Heart left ventricle (tissue), 16 donors: ENCODE results near the gene ZFP57. TPM values are rescaled to one million over a fixed set of nuclear protein-coding genes. Genes with fewer than 3 reads are reported as not detected.
A peak's percentile ranks its signal among the peaks of the same experiment; 100 is the strongest.

ENCODE experiments used
- ATAC-seq, 4 donors: fragments of 200-7000 bp; cut with Tn5 transposase; one replicate each; pipeline ENCODE4 v1.9.1; 2020 to 2022; ENCODE audit warnings: moderate library complexity in 4 of 4, mild to moderate bottlenecking in 3 of 4, moderate number of reproducible peaks in 1 of 4
- DNase-seq, 5 donors: peaks; one replicate each; pipeline ENCODE4 v3.0.0-alpha.2; 2020
- H3K27ac ChIP-seq, 12 donors: fragments of 200-600 bp; sonication (generic) in 4 of 12; one replicate each; pipeline versions ENCODE4 v1.5.0 to v1.8.0; 2016 to 2022; ENCODE audit warnings: mild to moderate bottlenecking in 2 of 12
- H3K27me3 ChIP-seq, 9 donors: fragments of 200-600 bp; sonication (generic) in 2 of 9; one replicate each; pipeline versions ENCODE4 v1.5.1 to v1.8.0; 2016 to 2022; ENCODE audit warnings: mild to moderate bottlenecking in 3 of 9
- H3K36me3 ChIP-seq, 9 donors: fragments of 200-600 bp; sonication (generic) in 2 of 9; one replicate each; pipeline versions ENCODE4 v1.5.0 to v1.8.0; 2018 to 2022; ENCODE audit warnings: mild to moderate bottlenecking in 2 of 9
- H3K4me1 ChIP-seq, 12 donors: fragments of 200-600 bp; sonication (generic) in 4 of 12; one replicate each; pipeline versions ENCODE4 v1.5.0 to v1.8.0; 2016 to 2022; ENCODE audit warnings: mild to moderate bottlenecking in 3 of 12
- H3K4me3 ChIP-seq, 12 donors: fragments of 200-600 bp; sonication (generic) in 4 of 12; one replicate each; pipeline versions ENCODE4 v1.5.0 to v1.8.0; 2017 to 2022; ENCODE audit warnings: mild to moderate bottlenecking in 9 of 12, moderate library complexity in 4 of 12
- H3K9me3 ChIP-seq, 12 donors: fragments of 200-600 bp; sonication (generic) in 4 of 12; one replicate each; pipeline versions ENCODE4 v1.5.0 to v1.8.0; 2016 to 2022; ENCODE audit warnings: mild to moderate bottlenecking in 1 of 12
- POLR2A ChIP-seq, 2 donors: fragments of 450-650 bp; IDR thresholded peaks; one replicate each; pipeline ENCODE4 v1.6.1; 2017; ENCODE audit warnings: antibody characterized with exemption in 2 of 2, mild to moderate bottlenecking in 2 of 2, moderate library complexity in 2 of 2
- WGBS, 4 donors: extraction: QIAGEN DNeasy Blood & Tissue Kit in 2 of 4; methylation state at CpG; one replicate each; pipeline versions ENCODE4 v1.1.5 to v1.1.7; 2013 to 2018; 5-methylcytosine and 5-hydroxymethylcytosine counted together
- intact Hi-C, 10 donors: fragments of 100-400 bp; cut with DNase I; formaldehyde crosslinking; loops; one replicate each; pipeline versions ENCODE4 v1.11.1 to v1.14.2; 2022
- polyA plus RNA-seq, 2 donors: library from polyadenylated mRNA; stranded (reverse); fragments of 200-250 nt; gene quantifications; one replicate each; pipeline ENCODE4 v1.2.3, GENCODE V29; 2013
- total RNA-seq, 9 donors: library from RNA; depleted of rRNA in 2 of 9; stranded (reverse); fragments of >200 nt in 2 of 9; fragmentation: NEBNext Ultra II Directional in 3 of 9; extraction: Animal tissue kit (Norgen Biotek cat#: 25700) in 3 of 9; gene quantifications; one replicate each; pipeline versions ENCODE4 v1.1.0 to v1.2.4, GENCODE V29; 2016 to 2023
- TF ChIP-seq, protein P1 (sequence below), 12 donors: fragments of 200-600 bp; sonication (generic) in 4 of 12; IDR thresholded peaks; one replicate each; pipeline versions ENCODE4 v1.5.0 to v1.8.0; 2018 to 2022; ENCODE audit warnings: antibody characterized with exemption in 12 of 12, mild to moderate bottlenecking in 5 of 12
- donor health status: ischemic (EF 13 %, LVEDD 7.1; RV severe dilation, severe dysfunction).
- donor health status: healthy with polysubstance abuse.
- donor health status: DM: no; HTN: yes; CAD: no.
- donor health status: DM: no; HTN: no; CAD: no.
- donor health status: ischemic (EF 25% LVEDD 6.9; RV normal size, moderate dysfunction).
- donor health status: ischemic (EF 25% LVEDD 5.7; RV mildly dilated, moderate dysfunction).
- donor health status: healthy.
- donor health status: DM: yes; HTN: yes; CAD: no.
- donor health status: ischemic (EF 35%, LVEDD 5.7; RV mildly dilated, moderate dysfunction).
- donor health status: nonischemic (EF 11% LVEDD 7.7; RV severe dilation, severe dysfunction).
- donor health status: DM: yes; HTN: yes; CAD: no.
- donor health status: PGD.
- donor health status: ischemic (EF 29% LVEDD 5.4; RV normal size, mild dysfunction).
- donor health status: nonischemic (EF 23%, LVEDD 6.1; RV moderate dilation, normal function).

ZFP57 gene
- total and polyA plus RNA-seq, 11 donors = 0.06 to 18.1 (median 2.8) TPM; not detected in 7

DNA sequence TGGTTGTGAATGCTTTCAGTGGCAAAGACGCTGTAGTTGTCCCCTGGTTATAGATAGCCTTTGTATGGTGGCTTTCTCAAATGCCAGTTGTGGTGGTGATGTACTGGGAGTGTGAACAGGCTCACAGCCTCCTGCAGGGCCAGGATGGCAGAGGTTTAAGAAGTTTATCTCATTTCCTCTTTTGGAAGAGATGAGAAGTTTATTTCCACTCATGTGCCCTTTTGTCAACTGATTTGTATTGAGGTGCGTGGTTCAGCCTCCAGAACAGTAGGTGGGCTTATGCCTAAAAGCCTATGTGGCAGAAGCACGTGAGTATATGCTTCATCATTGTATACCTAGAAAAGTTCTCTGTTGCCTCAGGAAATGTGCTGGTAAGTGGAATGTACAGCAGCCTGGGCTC, 13.7 kb upstream of the ZFP57 start:
- Histone ChIP-seq H3K4me3 (no peak overlapping the region), H3K27ac (no peak overlapping the region), H3K27me3 (no peaks in the 10 kb centered on the region), H3K36me3 (no peaks in the 10 kb centered on the region), H3K4me1 (no peaks in the 10 kb centered on the region), H3K9me3 (peaks cover 0 to 16% (median 0%) of the 10 kb centered on the region in 12 donors)
- intact Hi-C loops = loop anchor here in 2 of 10 donors (5.0 kb wide), 2 partner anchors 42 to 47 kb away; no protein-coding TSS in a partner anchor
- ATAC-seq (no peak), DNase-seq (no peak)
- WGBS, 4 donors = 53 to 68% (median 63%) methylated on average over 3 of the region's 3 CpGs
- no peak for TF ChIP-seq POLR2A (IDR thresholded peaks at IDR 0.05)
- TF ChIP-seq, protein P1, sequence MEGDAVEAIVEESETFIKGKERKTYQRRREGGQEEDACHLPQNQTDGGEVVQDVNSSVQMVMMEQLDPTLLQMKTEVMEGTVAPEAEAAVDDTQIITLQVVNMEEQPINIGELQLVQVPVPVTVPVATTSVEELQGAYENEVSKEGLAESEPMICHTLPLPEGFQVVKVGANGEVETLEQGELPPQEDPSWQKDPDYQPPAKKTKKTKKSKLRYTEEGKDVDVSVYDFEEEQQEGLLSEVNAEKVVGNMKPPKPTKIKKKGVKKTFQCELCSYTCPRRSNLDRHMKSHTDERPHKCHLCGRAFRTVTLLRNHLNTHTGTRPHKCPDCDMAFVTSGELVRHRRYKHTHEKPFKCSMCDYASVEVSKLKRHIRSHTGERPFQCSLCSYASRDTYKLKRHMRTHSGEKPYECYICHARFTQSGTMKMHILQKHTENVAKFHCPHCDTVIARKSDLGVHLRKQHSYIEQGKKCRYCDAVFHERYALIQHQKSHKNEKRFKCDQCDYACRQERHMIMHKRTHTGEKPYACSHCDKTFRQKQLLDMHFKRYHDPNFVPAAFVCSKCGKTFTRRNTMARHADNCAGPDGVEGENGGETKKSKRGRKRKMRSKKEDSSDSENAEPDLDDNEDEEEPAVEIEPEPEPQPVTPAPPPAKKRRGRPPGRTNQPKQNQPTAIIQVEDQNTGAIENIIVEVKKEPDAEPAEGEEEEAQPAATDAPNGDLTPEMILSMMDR (IDR thresholded peaks at IDR 0.05) = no peak

GRCh38 chr6:29685718-29686326, 4.9 kb upstream of the ZFP57 start:
- TF ChIP-seq, protein P1 (IDR thresholded peaks at IDR 0.05) = peak in 9 of 12 donors; percentile 19 to 51 (median 33)
- TF ChIP-seq POLR2A (IDR thresholded peaks at IDR 0.05) = no peak
- Histone ChIP-seq H3K4me3 (no peak overlapping the region), H3K4me1 (no peaks in the 10 kb centered on the region), H3K36me3 (no peaks in the 10 kb centered on the region), H3K27ac (no peak overlapping the region), H3K9me3 (no peaks in the 10 kb centered on the region), H3K27me3 (peaks cover 0 to 4% (median 0%) of the 10 kb centered on the region in 9 donors)
- intact Hi-C loops = loop anchor here in 6 of 10 donors (2.0 to 5.0 kb wide), 4 partner anchors 33 to 39 kb away; no protein-coding TSS in a partner anchor
- 39 to 66% (median 50%) methylated on average over 13 to 15 of the region's 15 CpGs for WGBS, 4 donors
- peak in 3 of 4 donors; percentile 63 to 82 (median 80) for ATAC-seq
- peak in 2 of 5 donors; percentile 44 to 59 for DNase-seq

DNA sequence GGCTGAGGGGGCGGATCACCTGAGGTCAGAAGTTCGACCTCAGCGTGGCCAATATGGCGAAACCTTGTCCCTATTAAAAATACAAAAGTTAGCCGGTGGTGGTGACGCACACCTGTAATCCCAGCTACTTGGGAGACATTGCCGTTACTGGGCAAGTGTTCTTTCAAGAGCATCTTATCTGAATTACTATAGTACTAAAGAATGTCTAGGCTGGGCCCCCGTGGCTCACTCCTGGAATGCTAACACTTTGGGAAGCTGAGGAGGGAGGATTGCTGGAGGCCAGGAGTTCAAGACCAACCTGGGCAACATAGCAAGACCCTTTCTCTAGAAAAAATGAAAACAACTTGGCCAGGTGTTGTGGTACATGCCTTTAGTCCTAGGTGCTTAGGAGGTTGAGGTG, 859 bp upstream of the ZFP57 start:
- peaks cover 0 to 8% (median 0%) of the 10 kb centered on the region in 9 donors for H3K27me3 ChIP-seq
- H3K36me3 ChIP-seq = no peaks in the 10 kb centered on the region
- intact Hi-C loops = no loop called here
- TF ChIP-seq, protein P1 (IDR thresholded peaks at IDR 0.05) = no peak
- no peak for TF ChIP-seq POLR2A (IDR thresholded peaks at IDR 0.05)
- H3K27ac ChIP-seq = no peak overlapping the region
- H3K4me1 ChIP-seq = peaks cover 0 to 6% (median 0%) of the 10 kb centered on the region in 12 donors
- DNase-seq (no peak), ATAC-seq (no peak)
- H3K4me3 ChIP-seq = no peak overlapping the region
- WGBS, 4 donors = 85 to 92% (median 86%) methylated on average over 8 of the region's 8 CpGs
- no peaks in the 10 kb centered on the region for H3K9me3 ChIP-seq

DNA sequence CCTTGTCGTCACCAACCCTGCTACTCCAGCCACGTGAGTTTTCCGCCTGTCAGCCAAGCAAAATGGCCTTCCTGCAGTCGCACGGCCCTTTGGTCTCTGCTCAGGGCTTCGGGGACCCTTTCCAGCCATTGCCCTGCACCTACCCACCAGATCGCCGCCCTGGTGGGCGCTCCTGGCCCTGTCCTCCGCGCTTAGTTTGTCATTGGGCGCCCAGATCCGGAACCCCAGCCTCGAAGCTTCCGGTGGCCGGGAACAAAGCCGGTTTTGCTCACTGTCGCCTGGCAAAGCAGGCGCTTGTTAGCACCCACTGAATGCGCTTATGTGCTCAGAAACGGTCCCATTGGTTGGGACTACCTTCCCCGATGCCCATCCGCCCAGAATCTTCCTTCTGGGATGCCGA, 536 bp downstream of the ZFP57 start:
- Histone ChIP-seq H3K4me3 (peak overlapping the region in 4 of 12 donors; percentile 37 to 51 (median 45)), H3K27me3 (peaks cover 0 to 8% (median 0%) of the 10 kb centered on the region in 9 donors), H3K36me3 (no peaks in the 10 kb centered on the region), H3K4me1 (peaks cover 0 to 7% (median 0%) of the 10 kb centered on the region in 12 donors), H3K27ac (peak overlapping the region in 2 of 12 donors; percentile 11 to 26), H3K9me3 (no peaks in the 10 kb centered on the region)
- DNase-seq (no peak), ATAC-seq (peak in 1 of 4 donors; percentile 28)
- TF ChIP-seq, protein P1 (IDR thresholded peaks at IDR 0.05) = no peak
- TF ChIP-seq POLR2A (IDR thresholded peaks at IDR 0.05) = no peak
- WGBS, 4 donors = 75 to 92% (median 89%) methylated on average over 24 of the region's 24 CpGs
- intact Hi-C loops = no loop called here
